SKM-1 (cell line): Measurements from ENCODE around the gene GGN.

Source experiments
- DNase-seq: peaks from one replicate; lab custom pipeline; 2025; ENCODE audit not compliant: unreplicated experiment; lab: John Stamatoyannopoulos, UW

Gene GGN

GRCh38 chr19:38388349-38389100 lies 691 bp upstream of the GGN start, which contains the start of gene SPRED3:
Gene SPRED3, plus strand, starts transcription at chr19:38388697. Its CDS starts 1,606 bp downstream, at chr19:38390303.
- DNase-seq: no peak

GRCh38 chr19:38386971-38387549 lies 774 bp downstream of the GGN start:
- DNase-seq: no peak

GRCh38 chr19:38386300-38386970 lies 1.4 kb downstream of the GGN start:
- no peak for DNase-seq

GRCh38 chr19:38385804-38386257 lies 2.0 kb downstream of the GGN start:
- no peak for DNase-seq

GRCh38 chr19:38385057-38385803 lies 2.6 kb downstream of the GGN start:
- DNase-seq: no peak

- no peak for DNase-seq
These were observed 3.4 kb downstream of the GGN start for GRCh38 chr19:38384209-38385027.

GRCh38 chr19:38383743-38384142 lies 4.1 kb downstream of the GGN start:
- no peak for DNase-seq

GRCh38 chr19:38383184-38383583 lies 4.7 kb downstream of the GGN start:
- DNase-seq: no peak

GRCh38 chr19:38381138-38381537 lies 6.7 kb downstream of the GGN start:
- DNase-seq: no peak

- no peak for DNase-seq
These were observed 9.0 kb downstream of the GGN start for GRCh38 chr19:38378866-38379265.

GRCh38 chr19:38377052-38377451 lies 10.8 kb downstream of the GGN start:
- no peak for DNase-seq

GRCh38 chr19:38376576-38376975 lies 11.3 kb downstream of the GGN start:
- no peak for DNase-seq

GRCh38 chr19:38375748-38376147 lies 12.1 kb downstream of the GGN start:
- DNase-seq: no peak

GRCh38 chr19:38375098-38375493 lies 12.7 kb downstream of the GGN start:
- no peak for DNase-seq

GRCh38 chr19:38374332-38375097 lies 13.3 kb downstream of the GGN start, which contains the start of gene PSMD8:
Gene PSMD8, plus strand, starts transcription at chr19:38374571. Its CDS starts 31 bp downstream, at chr19:38374602.
- DNase-seq: peak; percentile 98

- no peak for DNase-seq
These were observed 13.9 kb downstream of the GGN start for GRCh38 chr19:38373907-38374331.

GRCh38 chr19:38371081-38371480 lies 16.8 kb downstream of the GGN start:
- no peak for DNase-seq

- no peak for DNase-seq
These were observed 17.5 kb downstream of the GGN start for GRCh38 chr19:38370299-38370698.

- DNase-seq: no peak
These were observed 18.2 kb downstream of the GGN start for GRCh38 chr19:38369584-38369983.

- DNase-seq: no peak
These were observed 20.8 kb downstream of the GGN start for GRCh38 chr19:38367041-38367440.
